GM06990 (cell line): ENCODE results near the gene MAPK12.
"Not testable (repeated sequence)": the region's sequence is repeated elsewhere in the genome, so short reads cannot be mapped to it uniquely, and the experiment has no call there.

Experiments
- DNase-seq: peaks from one replicate; pipeline ENCODE4 v3.0.0-alpha.2; 2011; ENCODE audit not compliant: insufficient read length; ENCODE audit errors: extremely low read depth
- H3K27me3 ChIP-seq: replicated peaks from 2 replicates; pipeline ENCODE4 v1.6.0; 2011; ENCODE audit warnings: low read length; ENCODE audit not compliant: control insufficient read depth, insufficient read depth
- H3K36me3 ChIP-seq: 2 replicates; pipeline ENCODE4 v1.5.1; 2011; ENCODE audit warnings: low read length; ENCODE audit not compliant: control insufficient read depth, insufficient read depth
- H3K4me3 ChIP-seq: replicated peaks from 2 replicates; pipeline ENCODE4 v1.5.1; 2011; ENCODE audit warnings: low read depth, mild to moderate bottlenecking, control low read depth, low read length
- TF ChIP-seq, protein P1 (sequence below): IDR thresholded peaks from 2 replicates; pipeline ENCODE4 v1.5.1; 2011; ENCODE audit warnings: low read length, control low read depth, mild to moderate bottlenecking, inconsistent platforms; ENCODE audit not compliant: insufficient read depth, poor library complexity, severe bottlenecking

The MAPK12 gene

DNA sequence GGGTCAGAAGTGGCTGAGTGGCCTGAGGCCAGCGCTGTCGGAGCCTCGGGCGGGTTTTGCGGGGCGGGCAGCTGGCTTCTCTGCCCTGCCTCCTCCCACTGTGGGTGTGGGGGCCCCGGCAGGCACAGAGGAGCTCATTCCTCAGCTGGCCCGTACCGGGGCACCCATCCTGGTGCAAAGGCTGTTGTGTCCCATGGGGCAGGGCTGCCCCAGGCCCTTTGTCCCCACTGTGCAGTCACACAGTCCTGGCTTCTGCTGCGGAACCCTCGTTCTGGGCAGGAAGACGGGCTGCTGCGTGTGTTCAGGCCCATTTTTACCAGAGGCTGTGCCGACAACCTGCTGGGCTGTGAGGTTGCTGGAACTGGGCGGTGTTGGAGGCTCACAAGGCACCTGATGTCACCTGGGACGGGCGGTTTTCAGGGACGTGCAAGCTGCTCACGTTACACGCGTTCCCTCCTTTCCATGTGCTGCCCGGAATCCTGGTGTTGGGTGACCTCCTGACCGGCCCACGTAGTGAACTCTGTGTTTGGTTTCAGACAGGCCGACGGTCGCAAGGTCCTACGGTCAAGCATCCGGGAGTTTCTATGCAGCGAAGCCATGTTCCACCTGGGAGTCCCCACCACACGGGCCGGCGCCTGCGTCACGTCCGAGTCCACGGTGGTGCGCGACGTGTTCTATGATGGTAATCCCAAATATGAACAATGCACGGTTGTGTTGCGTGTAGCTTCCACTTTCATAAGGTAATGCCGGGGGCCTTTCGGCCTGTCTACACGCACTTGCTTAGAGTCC lies 55.5 kb downstream of the MAPK12 start:
- no peak overlapping the region for H3K4me3 ChIP-seq
- DNase-seq: no peak
- no peaks in the 10 kb centered on the region for H3K27me3 ChIP-seq
- H3K36me3 ChIP-seq: peaks cover 13% of the 10 kb centered on the region
- TF ChIP-seq, protein P1, sequence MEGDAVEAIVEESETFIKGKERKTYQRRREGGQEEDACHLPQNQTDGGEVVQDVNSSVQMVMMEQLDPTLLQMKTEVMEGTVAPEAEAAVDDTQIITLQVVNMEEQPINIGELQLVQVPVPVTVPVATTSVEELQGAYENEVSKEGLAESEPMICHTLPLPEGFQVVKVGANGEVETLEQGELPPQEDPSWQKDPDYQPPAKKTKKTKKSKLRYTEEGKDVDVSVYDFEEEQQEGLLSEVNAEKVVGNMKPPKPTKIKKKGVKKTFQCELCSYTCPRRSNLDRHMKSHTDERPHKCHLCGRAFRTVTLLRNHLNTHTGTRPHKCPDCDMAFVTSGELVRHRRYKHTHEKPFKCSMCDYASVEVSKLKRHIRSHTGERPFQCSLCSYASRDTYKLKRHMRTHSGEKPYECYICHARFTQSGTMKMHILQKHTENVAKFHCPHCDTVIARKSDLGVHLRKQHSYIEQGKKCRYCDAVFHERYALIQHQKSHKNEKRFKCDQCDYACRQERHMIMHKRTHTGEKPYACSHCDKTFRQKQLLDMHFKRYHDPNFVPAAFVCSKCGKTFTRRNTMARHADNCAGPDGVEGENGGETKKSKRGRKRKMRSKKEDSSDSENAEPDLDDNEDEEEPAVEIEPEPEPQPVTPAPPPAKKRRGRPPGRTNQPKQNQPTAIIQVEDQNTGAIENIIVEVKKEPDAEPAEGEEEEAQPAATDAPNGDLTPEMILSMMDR: no peak

DNA sequence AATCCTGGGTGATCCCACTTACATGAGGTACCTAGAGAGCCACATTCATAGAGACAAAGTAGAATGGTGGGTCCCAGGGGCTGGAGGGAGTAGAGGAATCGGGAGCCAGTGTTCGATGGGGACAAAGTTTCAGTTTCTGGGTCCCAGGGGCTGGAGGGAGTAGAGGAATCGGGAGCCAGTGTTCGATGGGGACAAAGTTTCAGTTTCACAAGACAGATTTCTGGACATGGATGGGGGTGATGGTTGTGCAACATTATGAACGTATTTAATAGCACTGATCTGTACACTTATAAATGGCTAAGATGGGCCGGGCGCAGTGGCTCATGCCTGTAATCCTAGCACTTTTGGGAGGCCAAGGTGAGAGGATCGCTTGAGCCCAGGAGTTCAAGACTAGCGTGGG lies 56.5 kb downstream of the MAPK12 start:
- H3K27me3 ChIP-seq, DNase-seq, H3K36me3 ChIP-seq, H3K4me3 ChIP-seq: not testable (repeated sequence)

DNA sequence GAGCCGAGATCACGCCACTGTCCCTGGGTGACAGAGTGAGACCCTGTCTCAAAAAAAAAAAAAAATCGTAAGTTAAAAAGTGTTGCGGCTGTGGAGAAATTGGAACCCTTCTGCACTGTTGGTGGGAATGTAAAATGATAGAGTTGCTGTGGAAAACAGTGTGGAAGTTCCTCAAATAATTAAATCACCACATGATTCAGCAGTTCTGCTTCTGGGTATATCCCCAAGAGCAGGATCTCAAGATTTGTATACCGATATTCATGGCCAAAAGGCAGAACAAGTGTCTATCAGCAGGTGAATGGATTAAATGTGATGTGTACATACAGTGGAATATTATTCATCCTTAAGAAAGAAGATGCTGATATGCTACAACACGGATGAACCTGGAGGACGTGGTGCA lies 56.9 kb downstream of the MAPK12 start:
- Histone ChIP-seq H3K4me3 (no peak overlapping the region), H3K36me3 (peaks cover 9% of the 10 kb centered on the region), H3K27me3 (no peaks in the 10 kb centered on the region)
- DNase-seq: no peak
- TF ChIP-seq, protein P1: no peak

DNA sequence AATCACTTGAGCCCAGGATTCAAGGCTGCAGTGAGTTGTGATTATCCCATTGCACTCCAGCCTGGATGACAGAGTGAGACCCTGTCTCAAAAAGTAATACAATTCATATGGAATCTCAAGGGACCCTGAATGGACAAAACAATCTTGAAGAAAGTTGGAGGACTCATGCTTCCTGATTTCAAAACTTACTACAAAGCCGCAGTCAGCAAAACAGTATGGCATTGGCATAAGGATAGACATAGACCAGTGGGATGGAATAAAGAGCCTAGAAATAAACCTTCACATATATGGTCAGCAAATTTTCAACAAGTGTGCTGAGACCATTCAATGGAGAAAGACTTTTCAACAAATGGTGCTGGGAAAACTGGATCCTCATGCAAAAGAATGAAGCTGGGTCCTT lies 58.2 kb downstream of the MAPK12 start:
- DNase-seq: no peak

More for the DNA sequence above, 58.2 kb downstream of the MAPK12 start:
- TF ChIP-seq, protein P1: no peak
- peaks cover 10% of the 10 kb centered on the region for H3K36me3 ChIP-seq
- H3K4me3 ChIP-seq: no peak overlapping the region
- no peaks in the 10 kb centered on the region for H3K27me3 ChIP-seq
